HG02840 (cell line): Measurements from ENCODE around the gene ORAI1.
"Not testable (repeated sequence)": the region's sequence is repeated elsewhere in the genome, so short reads cannot be mapped to it uniquely, and the experiment has no call there.

Experiments
- ATAC-seq: cut with Tn5 transposase; IDR thresholded peaks from one replicate; pipeline ENCODE4 v1.9.1; 2021; ENCODE audit warnings: mild to moderate bottlenecking, moderate library complexity, moderate number of reproducible peaks; ENCODE audit not compliant: unreplicated experiment, low FRiP score

ORAI1 gene

GRCh38 chr12:121602766-121603165, 23.6 kb upstream of the ORAI1 start:
- ATAC-seq = no peak

GRCh38 chr12:121603581-121603980, 22.7 kb upstream of the ORAI1 start:
- no peak for ATAC-seq

GRCh38 chr12:121608301-121608700, 18.0 kb upstream of the ORAI1 start:
- no peak for ATAC-seq

- no peak for ATAC-seq
These were observed 15.8 kb upstream of the ORAI1 start for GRCh38 chr12:121610239-121611149.

- no peak for ATAC-seq
These were observed 15.0 kb upstream of the ORAI1 start for GRCh38 chr12:121611306-121611705.

- ATAC-seq = no peak
These were observed 12.9 kb upstream of the ORAI1 start for GRCh38 chr12:121613462-121613861.

- ATAC-seq = no peak
These were observed 11.4 kb upstream of the ORAI1 start for GRCh38 chr12:121614872-121615467.

GRCh38 chr12:121618659-121619233, 7.6 kb upstream of the ORAI1 start:
- no peak for ATAC-seq

GRCh38 chr12:121620333-121620891, 5.9 kb upstream of the ORAI1 start:
- ATAC-seq = no peak

- peak; percentile 27 for ATAC-seq
These were observed 717 bp downstream of the ORAI1 start for GRCh38 chr12:121626853-121627640.

- ATAC-seq = no peak
These were observed 1.7 kb downstream of the ORAI1 start for GRCh38 chr12:121628037-121628436.

- ATAC-seq = no peak
These were observed 2.2 kb downstream of the ORAI1 start for GRCh38 chr12:121628536-121628935.

- ATAC-seq = no peak
These were observed 4.5 kb downstream of the ORAI1 start for GRCh38 chr12:121630791-121631355.

GRCh38 chr12:121632069-121632970, 6.0 kb downstream of the ORAI1 start:
- ATAC-seq = no peak

- ATAC-seq = not testable (repeated sequence)
These were observed 7.5 kb downstream of the ORAI1 start for GRCh38 chr12:121633833-121634196.

GRCh38 chr12:121634836-121635235, 8.5 kb downstream of the ORAI1 start:
- no peak for ATAC-seq

- no peak for ATAC-seq
These were observed 11.0 kb downstream of the ORAI1 start for GRCh38 chr12:121637231-121637914.
